Esophagus muscularis mucosa (tissue), 4 donors: Measurements from ENCODE around the gene LGALS7B. TPM values are rescaled to one million over a fixed set of nuclear protein-coding genes. Genes with fewer than 3 reads are reported as not detected.
"Not testable (repeated sequence)": the region's sequence is repeated elsewhere in the genome, so short reads cannot be mapped to it uniquely, and the experiment has no call there.

ENCODE experiments used
- DNase-seq: peaks from one replicate; pipeline ENCODE4 v3.0.0-alpha.2; 2017; ENCODE audit errors: extremely low spot score
- H3K27ac ChIP-seq, 4 donors: fragments of 200-600 bp; sonication (generic); replicated peaks in 1 of 4; 1 replicate in 3 of 4; 2 replicates in 1 of 4; pipeline ENCODE4 v1.5.1; 2016 to 2019; ENCODE audit warnings: mild to moderate bottlenecking in 1 of 4
- H3K27me3 ChIP-seq, 4 donors: fragments of 200-600 bp; sonication (generic); one replicate each; pipeline versions ENCODE4 v1.5.1 to v1.6.0; 2016 to 2019
- H3K36me3 ChIP-seq, 4 donors: fragments of 200-600 bp; sonication (generic); one replicate each; pipeline ENCODE4 v1.5.1; 2016 to 2019
- H3K4me1 ChIP-seq, 4 donors: fragments of 200-600 bp; sonication (generic); one replicate each; pipeline ENCODE4 v1.5.1; 2016 to 2019
- H3K4me3 ChIP-seq, 4 donors: fragments of 200-600 bp; sonication (generic); 1 replicate in 2 of 4; 2 replicates in 2 of 4; pipeline ENCODE4 v1.5.1; 2016 to 2019; ENCODE audit warnings: mild to moderate bottlenecking in 4 of 4, moderate library complexity in 1 of 4
- H3K9me3 ChIP-seq, 4 donors: fragments of 200-600 bp; sonication (generic); 1 replicate in 3 of 4; 2 replicates in 1 of 4; pipeline ENCODE4 v1.5.1; 2016 to 2019
- CTCF ChIP-seq, 3 experiments: fragments of 200-600 bp in 2 of 3; fragments of 450-650 bp in 1 of 3; sonication (generic) in 2 of 3; IDR thresholded peaks; one replicate each; pipeline ENCODE4 v1.5.1; 2017 to 2019; ENCODE audit warnings: antibody characterized with exemption in 3 of 3, mild to moderate bottlenecking in 2 of 3, moderate library complexity in 1 of 3
- EP300 ChIP-seq: sonication (generic); formaldehyde crosslinking; IDR thresholded peaks from one replicate; pipeline ENCODE4 v1.6.1; 2017; ENCODE audit warnings: antibody characterized with exemption
- POLR2A ChIP-seq: fragments of 450-650 bp; IDR thresholded peaks from one replicate; pipeline ENCODE4 v1.6.1; 2017; ENCODE audit warnings: antibody characterized with exemption, moderate library complexity, mild to moderate bottlenecking, low read depth
- POLR2AphosphoS5 ChIP-seq, 2 donors: sonication (generic); formaldehyde crosslinking; IDR thresholded peaks; one replicate each; pipeline ENCODE4 v1.6.1; 2017; ENCODE audit warnings: antibody characterized with exemption in 2 of 2
- WGBS: methylation state at CpG from one replicate; pipeline ENCODE4 v1.1.5; 2018; 5-methylcytosine and 5-hydroxymethylcytosine counted together
- intact Hi-C: fragments of 100-400 bp; cut with DNase I; formaldehyde crosslinking; loops from one replicate; pipeline ENCODE4 v1.15.1; 2023
- total RNA-seq, 4 donors: library from RNA; depleted of rRNA; stranded (reverse); fragments of >200 nt; gene quantifications; one replicate each; pipeline versions ENCODE4 v1.1.0 to v1.2.1, GENCODE V29; 2016

The LGALS7B gene
- total RNA-seq, 4 donors from 2014 or later, result not detected

GRCh38 chr19:38781058-38781457 is 7.9 kb upstream of the LGALS7B start:
- intact Hi-C loops, result no loop called here
- no peak for TF ChIP-seq CTCF (IDR thresholded peaks at IDR 0.05)
- no peak for TF ChIP-seq EP300
- no peak for TF ChIP-seq POLR2AphosphoS5 (IDR thresholded peaks at IDR 0.05)
- no peak for TF ChIP-seq POLR2A
- Histone ChIP-seq H3K9me3 (no peaks in the 10 kb centered on the region), H3K27ac (no peak overlapping the region), H3K36me3 (no peaks in the 10 kb centered on the region), H3K4me1 (no peaks in the 10 kb centered on the region), H3K27me3 (peaks cover 0 to 16% (median 0%) of the 10 kb centered on the region in 4 donors), H3K4me3 (no peak overlapping the region)
- whole genome bisulfite sequencing, result 75% methylated on average over 7 of the region's 7 CpGs
- DNase-seq, result no peak

- H3K27ac ChIP-seq, DNase-seq, H3K9me3 ChIP-seq, H3K36me3 ChIP-seq, H3K4me3 ChIP-seq, H3K4me1 ChIP-seq, intact Hi-C loops: not testable (repeated sequence)
- H3K27me3 ChIP-seq, result peaks cover 0 to 16% (median 0%) of the 10 kb centered on the region in 4 donors
- WGBS, result 90% methylated on average over 13 of the region's 13 CpGs
Measured at GRCh38 chr19:38782212-38782611, 6.8 kb upstream of the LGALS7B start.

- intact Hi-C loops, result no loop called here
- Histone ChIP-seq H3K4me1 (no peaks in the 10 kb centered on the region), H3K9me3 (no peaks in the 10 kb centered on the region), H3K27me3 (peaks cover 0 to 12% (median 0%) of the 10 kb centered on the region in 4 donors), H3K27ac (no peak overlapping the region), H3K4me3 (no peak overlapping the region), H3K36me3 (no peaks in the 10 kb centered on the region)
- 80% methylated on average over 3 of the region's 3 CpGs for WGBS
- no peak for TF ChIP-seq POLR2AphosphoS5 (IDR thresholded peaks at IDR 0.05)
- no peak for TF ChIP-seq POLR2A
- no peak for TF ChIP-seq EP300
- TF ChIP-seq CTCF (IDR thresholded peaks at IDR 0.05), result no peak
- DNase-seq, result no peak
Measured at GRCh38 chr19:38784224-38784623, 4.8 kb upstream of the LGALS7B start.

GRCh38 chr19:38785187-38785699 is 3.8 kb upstream of the LGALS7B start:
- Histone ChIP-seq H3K36me3 (no peaks in the 10 kb centered on the region), H3K4me1 (no peaks in the 10 kb centered on the region), H3K27me3 (peaks cover 0 to 9% (median 0%) of the 10 kb centered on the region in 4 donors), H3K27ac (no peak overlapping the region), H3K4me3 (no peak overlapping the region), H3K9me3 (no peaks in the 10 kb centered on the region)
- no peak for DNase-seq
- TF ChIP-seq EP300 (no peak), CTCF (IDR thresholded peaks at IDR 0.05) (no peak), POLR2A (no peak), POLR2AphosphoS5 (IDR thresholded peaks at IDR 0.05) (no peak)
- intact Hi-C loops, result no loop called here
- 96% methylated on average over 7 of the region's 7 CpGs for WGBS

GRCh38 chr19:38786061-38786460 is 2.9 kb upstream of the LGALS7B start:
- not testable (repeated sequence) for H3K27me3 ChIP-seq, DNase-seq
- WGBS, result 93% methylated on average over 3 of the region's 3 CpGs

GRCh38 chr19:38786572-38787265 is 2.3 kb upstream of the LGALS7B start:
- H3K9me3 ChIP-seq, result no peaks in the 10 kb centered on the region
- no peak for TF ChIP-seq CTCF (IDR thresholded peaks at IDR 0.05)
- no peak for DNase-seq
- WGBS, result 73% methylated on average over 9 of the region's 11 CpGs
- H3K4me3 ChIP-seq, result no peak overlapping the region
- peaks cover 0 to 5% (median 0%) of the 10 kb centered on the region in 4 donors for H3K27me3 ChIP-seq
- no peaks in the 10 kb centered on the region for H3K36me3 ChIP-seq
- intact Hi-C loops, result no loop called here
- no peak overlapping the region for H3K27ac ChIP-seq
- H3K4me1 ChIP-seq, result no peaks in the 10 kb centered on the region

More at GRCh38 chr19:38786061-38786460, 2.9 kb upstream of the LGALS7B start:
- H3K9me3 ChIP-seq, H3K36me3 ChIP-seq, H3K4me1 ChIP-seq, intact Hi-C loops, H3K4me3 ChIP-seq, H3K27ac ChIP-seq: not testable (repeated sequence)

GRCh38 chr19:38790507-38791403 is 1.8 kb downstream of the LGALS7B start:
- intact Hi-C loops, H3K36me3 ChIP-seq, H3K9me3 ChIP-seq, H3K27me3 ChIP-seq, H3K4me1 ChIP-seq, DNase-seq, H3K27ac ChIP-seq: not testable (repeated sequence)
- H3K4me3 ChIP-seq, result peak overlapping the region in 3 of 4 donors; percentile 29 to 54 (median 40)
- 80% methylated on average over 1 of the region's 49 CpGs for WGBS
